PFSK-1 (cell line): Measurements from ENCODE around the gene CPLX1.

ENCODE experiments used
- FOXP2 ChIP-seq: optimal IDR thresholded peaks from 2 replicates; pipeline ENCODE3; 2011; ENCODE audit warnings: borderline replicate concordance, control low read depth, inconsistent platforms; ENCODE audit not compliant: insufficient read depth; ENCODE audit errors: extremely low read length, extremely low read depth
- POLR2AphosphoS5 ChIP-seq: IDR thresholded peaks from 2 replicates; pipeline ENCODE4 v1.6.1; 2012; ENCODE audit warnings: low read depth, mild to moderate bottlenecking, control low read depth, low read length, moderate library complexity
- SIN3A ChIP-seq: IDR thresholded peaks from 2 replicates; pipeline ENCODE4 v1.6.1; 2012; ENCODE audit warnings: mild to moderate bottlenecking, low read length, moderate library complexity, borderline replicate concordance; ENCODE audit not compliant: insufficient read depth
- TAF1 ChIP-seq: IDR thresholded peaks from 2 replicates; pipeline ENCODE4 v1.6.1; 2012; ENCODE audit warnings: low read length, control low read depth, borderline replicate concordance; ENCODE audit not compliant: insufficient read depth
- TF ChIP-seq, protein P1 (sequence below), 2 experiments: IDR thresholded peaks; 2 replicates each; pipeline versions ENCODE4 v1.6.1 to v1.8.0; 2011 to 2012; ENCODE audit warnings: low read depth in 2 of 2, low read length in 2 of 2, control low read depth in 1 of 2, inconsistent platforms in 1 of 2, mild to moderate bottlenecking in 1 of 2, moderate library complexity in 1 of 2; ENCODE audit not compliant: insufficient read depth in 1 of 2

CPLX1 gene

DNA sequence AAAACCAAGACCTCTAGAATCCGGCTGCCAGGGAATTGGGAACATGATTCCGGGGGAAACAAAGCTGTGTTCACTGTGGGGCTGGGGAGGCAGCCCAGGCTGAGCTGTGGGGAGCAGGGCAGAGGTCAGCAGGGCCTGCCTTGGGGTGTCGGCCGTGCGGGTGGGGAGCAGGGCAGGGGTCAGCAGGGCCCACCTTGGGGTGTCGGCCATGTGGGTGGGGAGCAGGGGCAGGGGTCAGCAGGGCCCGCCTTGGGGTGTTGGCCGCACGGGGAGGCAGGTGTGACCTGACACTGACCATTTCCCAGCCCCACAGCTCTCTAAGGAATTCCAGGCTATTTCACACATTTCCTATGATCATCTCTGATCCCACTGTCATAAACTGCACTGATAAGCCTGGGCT, 45.6 kb upstream of the CPLX1 start:
- TF ChIP-seq TAF1 (no peak), POLR2AphosphoS5 (no peak), FOXP2 (no peak), SIN3A (no peak)
- TF ChIP-seq, protein P1, sequence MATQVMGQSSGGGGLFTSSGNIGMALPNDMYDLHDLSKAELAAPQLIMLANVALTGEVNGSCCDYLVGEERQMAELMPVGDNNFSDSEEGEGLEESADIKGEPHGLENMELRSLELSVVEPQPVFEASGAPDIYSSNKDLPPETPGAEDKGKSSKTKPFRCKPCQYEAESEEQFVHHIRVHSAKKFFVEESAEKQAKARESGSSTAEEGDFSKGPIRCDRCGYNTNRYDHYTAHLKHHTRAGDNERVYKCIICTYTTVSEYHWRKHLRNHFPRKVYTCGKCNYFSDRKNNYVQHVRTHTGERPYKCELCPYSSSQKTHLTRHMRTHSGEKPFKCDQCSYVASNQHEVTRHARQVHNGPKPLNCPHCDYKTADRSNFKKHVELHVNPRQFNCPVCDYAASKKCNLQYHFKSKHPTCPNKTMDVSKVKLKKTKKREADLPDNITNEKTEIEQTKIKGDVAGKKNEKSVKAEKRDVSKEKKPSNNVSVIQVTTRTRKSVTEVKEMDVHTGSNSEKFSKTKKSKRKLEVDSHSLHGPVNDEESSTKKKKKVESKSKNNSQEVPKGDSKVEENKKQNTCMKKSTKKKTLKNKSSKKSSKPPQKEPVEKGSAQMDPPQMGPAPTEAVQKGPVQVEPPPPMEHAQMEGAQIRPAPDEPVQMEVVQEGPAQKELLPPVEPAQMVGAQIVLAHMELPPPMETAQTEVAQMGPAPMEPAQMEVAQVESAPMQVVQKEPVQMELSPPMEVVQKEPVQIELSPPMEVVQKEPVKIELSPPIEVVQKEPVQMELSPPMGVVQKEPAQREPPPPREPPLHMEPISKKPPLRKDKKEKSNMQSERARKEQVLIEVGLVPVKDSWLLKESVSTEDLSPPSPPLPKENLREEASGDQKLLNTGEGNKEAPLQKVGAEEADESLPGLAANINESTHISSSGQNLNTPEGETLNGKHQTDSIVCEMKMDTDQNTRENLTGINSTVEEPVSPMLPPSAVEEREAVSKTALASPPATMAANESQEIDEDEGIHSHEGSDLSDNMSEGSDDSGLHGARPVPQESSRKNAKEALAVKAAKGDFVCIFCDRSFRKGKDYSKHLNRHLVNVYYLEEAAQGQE (IDR thresholded peaks at IDR 0.05; ENCODE audit: insufficient read depth in 1 of 2, low read depth in 2 of 2, low read length in 2 of 2) = no peak

DNA sequence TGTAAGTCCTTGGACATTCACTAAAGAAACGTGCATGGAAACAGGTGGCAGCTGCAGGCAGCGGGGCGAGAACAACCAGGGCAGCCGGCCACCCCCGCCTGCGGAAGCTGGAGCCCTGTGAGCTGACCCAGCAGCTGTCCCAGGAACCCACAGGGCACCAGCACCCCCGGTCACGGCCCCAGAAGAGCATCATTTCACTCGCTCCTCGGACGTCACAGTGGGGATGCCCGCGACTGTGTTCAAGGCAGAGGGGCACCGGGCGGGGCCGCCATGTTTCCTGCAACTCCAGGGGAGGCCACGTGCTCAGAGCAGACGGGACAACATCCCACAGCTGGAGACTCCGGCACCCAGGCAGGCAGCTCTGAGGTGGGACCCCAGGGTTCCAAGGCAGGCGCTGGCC, 45.0 kb upstream of the CPLX1 start:
- TF ChIP-seq TAF1 (no peak), SIN3A (no peak), POLR2AphosphoS5 (no peak), FOXP2 (no peak)
- TF ChIP-seq, protein P1 (IDR thresholded peaks at IDR 0.05; ENCODE audit: insufficient read depth in 1 of 2, low read depth in 2 of 2, low read length in 2 of 2) = no peak

DNA sequence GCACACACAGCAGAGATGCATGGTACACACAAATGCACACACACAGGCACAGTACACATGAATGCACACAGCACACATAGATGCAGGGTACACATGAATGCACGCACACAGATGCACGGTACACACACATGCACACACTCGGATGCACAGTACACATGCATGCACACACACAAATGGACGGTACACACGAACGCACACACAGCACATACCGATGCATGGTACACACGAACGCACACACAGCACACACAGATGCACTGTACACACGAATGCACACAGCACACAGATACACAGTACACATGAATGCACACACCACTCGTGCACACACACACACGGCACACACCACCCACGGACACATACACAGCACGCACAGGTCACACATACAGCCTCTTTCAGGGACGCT, 43.8 kb upstream of the CPLX1 start:
- TF ChIP-seq POLR2AphosphoS5 (no peak), TAF1 (no peak), SIN3A (no peak), FOXP2 (no peak)
- TF ChIP-seq, protein P1 (IDR thresholded peaks at IDR 0.05; ENCODE audit: insufficient read depth in 1 of 2, low read depth in 2 of 2, low read length in 2 of 2) = no peak

DNA sequence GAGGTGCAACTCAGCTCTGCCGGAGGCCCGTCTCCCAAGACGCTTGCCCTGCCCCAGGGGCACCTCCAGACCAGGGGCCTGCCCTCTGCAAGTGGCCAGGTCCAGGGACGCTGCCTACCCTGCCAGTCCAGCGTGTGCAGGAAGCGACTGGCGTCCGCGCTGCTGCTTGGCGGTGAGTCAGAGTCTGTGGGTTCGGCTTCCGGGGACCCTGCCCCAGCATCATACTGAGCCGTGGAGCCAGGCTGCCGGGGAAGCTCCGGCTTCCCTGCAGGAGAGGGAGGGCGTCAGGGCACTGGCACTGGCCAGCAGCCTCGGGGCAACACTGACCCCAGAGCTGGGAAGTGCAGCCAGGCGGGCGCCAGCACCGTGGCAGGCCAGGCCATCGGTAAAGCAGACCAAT, 42.5 kb upstream of the CPLX1 start:
- TF ChIP-seq SIN3A (no peak), FOXP2 (no peak), POLR2AphosphoS5 (no peak)
- TF ChIP-seq, protein P1 (IDR thresholded peaks at IDR 0.05; ENCODE audit: insufficient read depth in 1 of 2, low read depth in 2 of 2, low read length in 2 of 2) = no peak
